ENCODE results near the gene ASXL1.
A peak's percentile ranks its signal among the peaks of the same experiment; 100 is the strongest.
"Not testable (repeated sequence)": the region's sequence is repeated elsewhere in the genome, so short reads cannot be mapped to it uniquely, and the experiment has no call there.

The ASXL1 gene

DNA sequence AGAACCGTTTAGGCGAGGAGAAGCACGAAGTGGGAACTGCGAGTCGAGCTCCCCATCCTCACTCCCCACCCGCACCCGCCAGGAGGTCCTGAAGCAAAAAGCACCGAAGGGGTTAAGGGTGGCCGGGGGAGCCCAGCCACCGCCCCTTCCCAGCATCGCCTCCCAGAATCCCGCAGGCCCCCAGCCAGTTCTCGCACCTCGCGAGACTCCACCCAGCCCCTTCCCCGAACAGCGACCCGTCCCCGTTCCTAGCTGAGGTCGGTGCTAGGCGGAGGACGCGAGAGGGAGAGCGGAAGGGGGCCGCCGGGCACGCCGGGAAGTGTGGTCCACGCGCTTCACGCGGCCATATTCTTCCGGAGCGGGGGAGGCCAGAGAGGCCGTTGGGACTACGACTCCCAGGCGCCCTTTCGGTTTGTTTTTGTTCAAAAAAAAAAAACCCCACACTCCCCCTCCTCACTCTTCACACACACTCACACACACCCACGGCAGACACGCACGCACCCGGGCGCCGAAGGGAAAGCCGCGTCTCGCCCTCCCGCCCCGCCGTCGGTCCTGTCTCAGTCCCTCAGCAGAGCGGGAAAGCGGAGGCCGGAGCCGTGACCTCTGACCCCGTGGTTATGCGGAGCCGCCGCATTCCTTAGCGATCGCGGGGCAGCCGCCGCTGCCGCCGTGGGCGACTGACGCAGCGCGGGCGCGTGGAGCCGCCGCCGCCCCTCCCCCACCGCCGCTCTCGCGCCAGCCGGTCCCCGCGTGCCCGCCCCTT, at the start of gene ASXL1:
Gene ASXL1, plus strand, starts transcription at position 463 of the 763 bp plus-strand sequence. CDS start 445 bp downstream, outside the sequence.
- peak; percentile 92 for DNase-seq

DNA sequence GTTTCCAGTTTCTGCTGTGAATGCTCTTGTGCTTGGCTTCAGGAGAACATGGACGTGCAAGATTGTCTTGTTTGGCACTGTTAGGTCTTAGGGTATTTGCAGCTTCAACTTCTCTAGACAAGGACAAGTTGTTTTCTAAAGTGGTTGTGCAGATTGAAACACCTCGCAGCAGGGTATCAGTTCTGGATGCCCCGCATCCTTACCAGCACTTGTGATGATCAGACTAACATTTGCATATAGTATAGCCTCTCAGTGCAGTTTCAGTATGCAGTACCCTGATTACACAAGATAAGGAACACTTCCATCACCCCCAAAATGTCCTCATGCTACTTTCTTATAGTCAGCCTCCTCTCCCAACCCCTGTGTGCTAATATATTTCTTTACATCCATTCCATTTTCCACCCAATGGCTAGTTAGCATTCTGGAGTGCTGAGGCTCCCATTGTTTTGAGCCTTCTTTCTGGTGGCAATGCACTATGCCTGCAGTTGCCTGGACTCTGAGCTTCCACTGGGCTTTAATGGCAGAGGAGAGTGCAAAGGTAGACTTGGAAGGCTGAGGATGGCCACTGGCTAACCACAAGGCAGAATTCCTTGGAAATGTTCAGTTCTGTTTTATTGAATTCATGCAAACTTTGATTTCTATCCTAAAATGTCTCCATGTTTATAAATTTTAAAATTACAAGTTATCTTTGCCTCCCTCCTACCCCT, 45.3 kb upstream of the ASXL1 start:
- DNase-seq, result no peak

DNA sequence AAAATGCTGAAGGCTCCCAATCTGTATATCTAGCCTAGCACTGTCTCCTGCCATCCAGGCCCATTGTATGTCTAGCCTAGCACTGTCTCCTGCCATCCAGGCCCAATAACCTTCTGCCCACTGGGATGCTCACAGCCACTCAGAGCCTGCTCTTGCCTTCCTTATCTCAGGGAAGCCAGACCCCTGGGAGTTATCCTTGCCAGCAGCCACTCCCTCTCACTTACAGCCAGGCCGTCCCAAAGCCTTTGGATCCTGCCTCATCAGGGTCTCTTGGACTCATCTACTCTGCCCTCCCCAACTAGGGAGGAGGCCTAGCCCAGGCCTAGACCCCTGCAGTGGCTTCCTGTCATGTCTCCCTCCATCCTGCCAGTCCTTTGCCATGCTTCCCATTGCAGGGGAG, 43.4 kb upstream of the ASXL1 start:
- no peak for DNase-seq

DNA sequence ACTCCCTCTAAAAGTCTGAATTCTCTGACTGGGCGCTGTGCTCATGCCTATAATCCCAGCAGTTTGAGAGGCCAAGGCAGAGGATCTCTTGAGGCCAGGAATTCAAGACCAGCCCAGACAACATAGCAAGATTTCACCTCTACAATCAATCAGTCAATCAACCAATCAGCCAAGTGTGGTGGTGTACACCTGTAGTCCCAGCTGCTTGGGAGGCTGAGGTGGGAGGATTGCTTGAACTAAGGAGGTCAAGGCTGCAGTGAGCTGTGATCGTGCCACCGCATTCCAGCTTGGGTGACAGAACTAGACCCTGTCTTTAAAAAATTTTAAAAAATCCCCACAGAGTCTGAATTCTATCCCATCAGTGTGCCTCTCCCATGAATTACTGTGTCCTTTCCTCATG, 42.7 kb upstream of the ASXL1 start:
- no peak for DNase-seq

DNA sequence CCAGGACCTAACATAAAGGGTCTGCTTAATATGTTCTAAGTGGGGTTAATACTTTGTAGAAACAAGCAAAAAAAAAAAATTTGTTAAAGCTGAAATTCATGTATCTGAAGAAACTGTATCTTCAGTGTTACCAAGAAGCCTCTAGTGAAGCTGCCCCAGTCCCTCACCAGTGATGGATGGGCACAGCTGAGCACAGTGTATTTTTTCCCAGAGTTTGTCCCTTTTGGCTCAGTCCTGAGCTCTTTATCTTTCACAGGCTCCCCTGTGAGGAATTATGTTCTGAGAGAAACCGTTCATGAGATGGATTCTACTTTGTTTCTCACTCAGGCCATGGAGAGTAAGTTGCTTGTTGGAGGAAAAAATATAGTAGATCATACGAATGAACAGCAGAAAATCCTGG, 42.2 kb upstream of the ASXL1 start:
- DNase-seq, result no peak

DNA sequence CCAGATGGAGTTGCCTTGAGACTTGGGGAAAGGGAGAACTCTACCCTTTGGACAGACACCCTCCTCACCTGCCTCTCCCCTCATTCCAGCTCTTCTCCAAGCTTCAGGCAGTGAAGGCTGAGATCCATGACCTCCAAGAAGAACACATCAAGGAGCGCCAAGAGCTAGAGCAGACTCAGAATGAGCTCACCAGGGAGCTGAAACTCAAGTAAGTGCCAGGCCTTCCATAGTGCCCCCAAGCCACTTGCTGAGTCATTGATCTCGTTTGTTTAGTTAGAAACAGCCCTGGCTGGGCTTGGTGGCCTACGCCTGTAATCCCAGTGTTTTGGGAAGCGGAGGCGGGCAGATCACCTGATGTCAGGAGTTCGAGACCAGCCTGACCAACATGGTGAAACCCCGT, 41.5 kb upstream of the ASXL1 start:
- no peak for DNase-seq

DNA sequence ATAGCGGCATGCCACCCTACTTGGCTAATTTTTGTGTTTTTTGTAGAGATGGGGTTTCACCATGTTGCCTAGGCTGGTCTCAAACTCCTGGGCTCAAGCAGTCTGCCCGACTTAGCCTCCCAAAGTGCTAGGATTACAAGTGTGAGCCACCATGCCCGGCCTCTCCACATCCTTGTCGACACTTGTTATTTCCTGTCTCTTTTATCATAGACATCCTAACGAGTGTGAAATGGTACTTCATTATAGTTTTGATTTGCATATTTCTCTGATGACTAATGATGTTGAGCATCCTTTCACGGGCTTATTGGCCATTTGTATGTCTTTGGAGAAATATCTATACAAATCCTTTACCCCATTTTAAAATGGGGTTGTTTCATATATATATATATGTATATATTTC, 39.0 kb upstream of the ASXL1 start:
- no peak for DNase-seq

DNA sequence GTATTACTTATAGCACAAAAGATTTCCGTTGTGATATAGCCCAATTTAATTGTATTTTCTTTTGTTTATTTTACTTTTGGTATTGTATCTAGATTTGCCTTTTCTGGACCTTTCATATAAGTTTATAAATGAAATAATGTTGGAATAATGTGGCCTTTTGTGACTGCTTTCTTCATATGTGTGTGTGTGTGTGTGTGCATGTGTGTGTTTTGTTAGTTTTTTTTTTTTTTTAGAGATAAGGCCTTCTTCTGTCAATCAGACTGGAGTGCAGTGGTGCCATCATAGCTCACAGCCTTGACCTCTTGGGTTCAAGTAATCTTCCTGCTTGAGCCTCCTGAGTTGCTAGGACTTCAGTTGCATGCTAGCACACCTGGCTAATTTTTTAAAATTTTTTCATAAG, 37.8 kb upstream of the ASXL1 start:
- DNase-seq, result no peak

DNA sequence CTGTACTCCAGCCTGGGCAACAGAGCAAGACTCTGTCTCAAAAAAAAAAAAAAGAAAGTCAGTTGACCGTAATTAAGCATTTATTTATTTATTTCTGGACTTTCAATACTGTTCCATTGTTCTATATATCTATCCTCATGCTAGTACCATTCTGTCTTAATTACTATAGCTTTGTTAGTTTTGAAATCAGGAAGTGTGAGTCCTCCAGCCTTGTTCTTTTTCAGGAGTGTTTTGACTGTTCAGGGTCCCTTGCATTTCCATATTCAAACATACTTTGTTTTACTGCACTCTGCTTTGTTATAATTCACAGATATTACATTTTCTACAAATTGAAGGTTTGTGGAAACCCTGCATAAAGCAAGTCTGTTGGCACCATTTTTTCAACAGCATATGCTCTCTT, 36.7 kb upstream of the ASXL1 start:
- DNase-seq, result no peak

DNA sequence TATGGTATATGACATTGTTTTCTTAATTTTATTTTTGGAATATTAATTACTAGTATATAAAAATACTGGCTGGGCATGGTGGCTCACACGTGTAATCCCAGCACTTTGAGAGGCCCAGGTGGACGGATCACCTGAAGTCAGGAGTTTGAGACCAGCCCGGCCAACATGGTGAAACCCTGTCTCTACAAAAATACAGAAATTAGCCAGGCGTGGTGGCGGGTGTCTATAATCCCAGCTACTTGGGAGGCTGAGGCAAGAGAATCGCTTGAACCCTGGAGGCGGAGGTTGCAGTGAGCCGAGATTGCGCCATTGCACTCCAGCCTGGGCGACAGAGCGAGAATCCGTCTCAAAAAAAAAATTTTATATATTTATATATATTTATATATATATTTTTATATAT, 35.9 kb upstream of the ASXL1 start:
- not testable (repeated sequence) for DNase-seq

DNA sequence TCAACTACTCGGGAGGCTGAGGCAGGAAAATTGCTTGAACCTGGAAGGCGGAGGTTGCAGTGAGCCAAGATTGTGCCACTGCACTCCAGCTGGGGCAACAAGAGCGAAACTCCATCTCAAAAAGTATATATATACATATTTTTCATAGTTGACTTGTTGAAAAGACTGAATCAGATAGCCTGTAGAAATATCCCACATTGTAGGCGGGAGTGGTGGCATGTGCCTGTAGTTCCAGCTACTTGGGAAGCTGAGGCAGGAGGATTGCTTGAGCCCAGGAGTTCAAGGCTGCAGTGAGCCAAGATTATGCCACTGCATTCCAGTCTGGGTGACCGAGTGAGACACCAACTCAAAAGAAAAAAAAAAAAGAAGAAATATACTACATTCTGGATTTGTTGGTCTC, 34.4 kb upstream of the ASXL1 start:
- DNase-seq, result not testable (repeated sequence)

DNA sequence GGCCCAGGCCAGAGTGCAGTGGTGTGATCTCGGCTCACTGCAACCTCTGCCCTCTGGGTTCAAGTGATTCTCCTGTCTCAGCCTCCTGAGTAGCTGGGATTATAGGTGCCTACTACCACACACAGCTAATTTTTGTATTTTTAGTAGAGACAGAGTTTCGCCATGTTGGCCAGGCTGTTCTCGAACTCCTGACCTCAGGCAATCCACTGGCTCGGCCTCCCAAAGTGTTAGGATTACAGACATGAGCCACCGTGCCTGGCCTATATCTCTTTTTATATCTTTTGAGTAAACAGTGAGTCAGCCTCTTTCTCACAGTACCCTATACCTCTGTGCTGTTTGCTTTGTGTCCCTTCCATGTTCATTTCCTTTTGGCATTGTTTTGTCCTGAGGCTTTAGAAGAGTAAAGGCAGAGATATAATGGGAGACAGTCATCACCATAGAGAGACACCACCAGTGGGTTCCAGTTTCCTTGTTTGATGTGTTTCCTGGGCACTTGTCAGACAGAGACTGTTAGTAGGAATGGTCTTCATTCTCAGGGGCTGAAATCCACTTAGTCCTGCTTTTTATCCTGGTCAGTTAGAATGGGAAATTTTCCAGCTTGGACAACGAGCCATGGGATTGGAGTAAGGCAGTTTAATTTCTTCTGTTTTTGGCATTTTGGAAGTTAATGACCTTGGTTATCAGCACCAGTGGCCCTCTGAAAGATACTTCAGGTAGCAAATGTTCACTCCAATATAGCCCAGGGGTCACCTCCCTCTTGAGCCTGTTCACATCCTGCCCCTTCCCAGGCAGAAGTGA, 32.2 kb upstream of the ASXL1 start:
- no peak for DNase-seq

DNA sequence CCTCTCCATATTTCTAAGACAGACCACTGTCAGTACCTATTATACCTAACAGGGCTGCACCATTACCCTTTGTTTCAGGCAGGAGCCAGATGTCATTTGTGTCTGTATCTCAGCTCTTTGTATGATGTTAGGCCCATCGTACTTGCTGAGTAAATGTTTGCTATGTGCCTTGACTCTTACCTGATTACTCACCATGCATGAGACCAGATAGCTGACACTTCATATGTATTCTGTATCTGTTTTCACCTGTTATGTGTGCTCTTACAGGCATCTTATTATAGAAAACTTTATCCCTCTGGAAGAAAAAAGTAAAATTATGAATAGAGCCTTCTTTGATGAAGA, 31.7 kb upstream of the ASXL1 start:
- DNase-seq, result no peak

DNA sequence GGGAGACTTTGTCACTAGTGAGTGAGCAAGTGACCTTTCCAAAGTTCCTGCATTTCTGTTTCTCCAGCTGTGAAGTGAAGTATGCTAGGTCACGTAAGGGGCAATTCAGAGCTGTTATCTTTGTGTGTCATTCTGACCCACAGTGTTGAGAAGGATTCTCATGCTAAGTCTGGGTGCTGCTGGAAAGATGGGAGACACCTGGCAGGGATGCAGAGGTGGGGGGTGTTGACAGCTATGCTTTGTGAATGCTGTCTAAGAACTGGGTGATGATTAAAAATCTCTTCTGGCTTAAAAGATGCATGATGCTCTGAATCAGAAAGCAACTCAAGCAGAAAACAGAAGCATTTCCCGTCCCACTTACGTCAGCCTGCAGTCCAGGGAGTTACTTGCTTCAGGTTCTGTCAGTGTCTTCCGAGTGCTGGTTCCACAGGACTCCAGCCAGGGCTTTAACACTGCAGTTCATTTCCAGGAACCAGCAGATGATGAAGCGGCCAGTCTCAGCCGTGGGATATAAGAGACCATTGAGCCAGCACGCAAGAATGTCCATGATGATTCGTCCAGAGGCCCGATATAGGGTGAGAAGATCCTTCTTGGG, 30.9 kb upstream of the ASXL1 start:
- DNase-seq, result no peak

DNA sequence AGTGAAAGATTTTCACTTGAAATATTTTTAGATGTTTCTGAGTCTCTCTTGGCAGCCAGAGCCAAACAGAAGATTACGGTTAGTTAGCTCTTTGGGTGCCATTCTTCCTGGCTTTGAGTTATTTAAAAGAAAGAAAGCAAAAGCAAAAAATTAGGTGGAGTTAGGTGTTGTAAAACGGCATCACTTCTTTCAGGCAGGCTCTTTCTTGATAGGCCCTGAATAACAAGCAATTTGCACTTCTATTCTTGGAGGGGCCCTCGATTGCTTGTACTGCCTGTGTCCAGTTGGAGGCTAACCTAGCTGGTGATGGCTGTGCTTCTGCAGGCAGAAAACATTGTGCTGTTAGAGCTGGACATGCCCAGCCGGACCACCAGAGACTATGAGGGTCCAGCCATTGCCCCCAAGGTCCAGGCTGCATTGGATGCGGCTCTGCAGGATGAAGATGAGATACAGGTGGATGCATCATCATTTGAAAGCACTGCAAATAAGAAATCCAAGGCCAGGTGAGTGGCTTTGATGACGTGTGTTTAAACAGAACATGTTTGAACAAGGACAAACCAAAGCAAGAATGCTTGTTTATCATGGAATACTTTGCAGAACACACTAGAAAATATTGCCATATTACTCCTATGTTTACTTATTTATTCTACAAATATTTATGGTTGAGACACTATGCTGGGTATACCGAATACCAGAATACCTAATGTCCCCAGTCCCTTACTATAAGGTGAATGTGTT, 28.1 kb upstream of the ASXL1 start:
- no peak for DNase-seq

DNA sequence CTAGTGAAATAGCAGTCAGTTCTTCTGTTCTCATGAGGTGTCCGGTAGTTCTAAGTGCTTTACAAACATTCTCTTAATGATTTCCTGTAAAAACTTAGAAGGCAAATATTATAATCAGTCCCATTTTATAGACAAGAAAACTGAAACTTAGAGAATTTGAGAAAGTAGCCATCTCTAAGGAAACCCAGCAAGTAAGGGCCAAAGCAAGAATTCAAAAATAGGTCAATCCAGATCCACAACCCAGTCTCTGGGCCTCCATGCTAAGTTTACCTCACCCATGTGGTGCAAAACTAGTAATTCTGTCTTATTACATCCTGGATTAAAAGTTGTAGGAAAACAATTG, 27.6 kb upstream of the ASXL1 start:
- DNase-seq, result no peak

DNA sequence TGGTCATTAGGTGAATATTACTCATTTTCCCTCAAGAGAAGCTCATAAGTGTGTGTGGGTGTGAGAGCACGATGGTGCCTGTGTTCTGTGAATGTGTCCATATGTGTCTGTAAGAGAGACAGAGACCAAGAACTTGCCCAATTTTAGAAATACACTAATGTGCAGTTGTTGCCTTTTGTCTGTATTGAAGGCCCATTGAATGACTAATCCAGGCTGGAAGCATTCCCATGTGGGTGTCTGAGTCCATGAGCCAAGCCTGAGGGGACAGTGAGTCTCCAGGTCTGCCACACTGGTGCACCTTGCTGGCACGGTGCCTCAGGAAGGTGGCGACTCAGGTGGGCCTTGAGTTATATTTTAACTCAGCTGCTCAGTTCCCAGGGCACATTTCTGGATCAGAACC, 25.5 kb upstream of the ASXL1 start:
- DNase-seq, result no peak

DNA sequence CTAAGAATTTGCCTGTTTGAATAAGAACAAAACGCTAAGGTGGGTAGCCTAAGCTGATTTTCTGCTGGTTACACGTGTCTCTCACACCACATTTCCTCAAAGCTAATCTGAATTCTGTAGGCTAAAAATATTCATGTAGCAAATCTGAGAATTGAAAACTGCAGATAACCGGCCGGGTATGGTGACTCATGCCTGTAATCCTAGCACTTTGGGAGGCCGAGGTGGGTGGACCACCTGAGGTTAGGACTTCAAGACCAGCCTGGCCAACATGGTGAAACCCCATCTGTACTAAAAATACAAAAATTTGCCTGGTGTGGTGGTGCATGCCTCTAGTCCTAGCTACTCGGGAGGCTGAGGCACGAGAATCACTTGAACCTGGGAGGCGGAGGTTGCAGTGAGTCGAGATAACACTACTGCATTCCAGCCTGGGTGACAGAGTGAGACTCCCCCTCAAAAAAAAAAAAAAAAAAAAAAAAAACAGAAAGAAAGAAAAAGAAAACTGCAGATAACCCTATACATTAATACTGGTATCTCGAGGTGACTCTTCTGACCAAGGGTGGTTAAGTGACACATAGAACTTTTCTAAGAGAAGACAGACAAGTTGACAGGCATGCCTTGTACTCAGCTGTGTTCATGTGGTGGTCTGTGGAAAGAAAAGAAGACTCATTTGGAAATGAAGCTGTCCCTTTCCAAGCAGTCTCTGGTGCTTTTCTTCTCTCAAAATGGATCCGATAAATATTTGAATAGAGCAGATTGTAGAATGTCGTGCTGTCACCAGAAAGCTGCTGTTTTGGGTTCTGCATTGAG, 24.7 kb upstream of the ASXL1 start:
- DNase-seq, result no peak

DNA sequence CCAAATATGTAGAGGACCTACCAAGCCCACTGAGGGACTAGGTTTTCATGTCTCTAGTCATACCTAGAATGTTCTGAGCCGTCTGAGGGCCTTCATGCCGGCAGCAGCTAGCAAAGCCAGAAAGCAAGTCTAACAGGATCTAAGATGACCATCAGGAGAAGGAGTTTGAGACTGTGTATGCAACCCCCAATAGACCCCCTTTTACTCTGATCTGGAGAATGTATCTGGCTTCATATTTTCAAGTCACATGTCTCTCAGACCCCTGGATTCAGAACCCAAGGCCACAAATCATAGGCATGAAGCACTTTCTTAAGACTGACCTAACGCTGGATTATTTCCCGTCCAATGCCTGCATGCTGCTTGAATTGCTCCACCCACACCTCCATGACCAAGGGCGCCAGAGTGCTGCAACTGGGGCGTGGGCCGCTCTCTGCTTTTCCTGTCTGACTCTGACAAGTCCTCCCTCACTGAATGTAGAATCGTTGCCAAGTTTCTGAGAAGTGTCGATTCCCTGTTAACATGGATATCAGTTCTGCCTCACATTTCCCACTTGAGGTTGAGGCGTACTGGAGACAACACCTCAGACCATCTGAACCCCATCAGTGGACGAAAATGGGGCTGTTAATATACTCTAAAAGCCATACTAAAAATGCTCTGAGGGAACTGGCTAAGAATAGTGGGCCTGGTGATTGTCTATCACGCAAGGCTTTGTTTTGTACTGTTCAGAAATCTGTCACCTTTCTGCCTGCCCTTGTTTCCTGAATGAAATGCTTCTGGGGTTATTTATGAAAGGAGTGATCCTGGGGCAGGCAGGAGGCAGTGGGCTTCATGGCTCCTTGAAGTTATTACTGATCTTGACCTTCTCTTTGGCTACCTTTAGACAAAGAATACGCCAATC, 23.9 kb upstream of the ASXL1 start:
- no peak for DNase-seq

DNA sequence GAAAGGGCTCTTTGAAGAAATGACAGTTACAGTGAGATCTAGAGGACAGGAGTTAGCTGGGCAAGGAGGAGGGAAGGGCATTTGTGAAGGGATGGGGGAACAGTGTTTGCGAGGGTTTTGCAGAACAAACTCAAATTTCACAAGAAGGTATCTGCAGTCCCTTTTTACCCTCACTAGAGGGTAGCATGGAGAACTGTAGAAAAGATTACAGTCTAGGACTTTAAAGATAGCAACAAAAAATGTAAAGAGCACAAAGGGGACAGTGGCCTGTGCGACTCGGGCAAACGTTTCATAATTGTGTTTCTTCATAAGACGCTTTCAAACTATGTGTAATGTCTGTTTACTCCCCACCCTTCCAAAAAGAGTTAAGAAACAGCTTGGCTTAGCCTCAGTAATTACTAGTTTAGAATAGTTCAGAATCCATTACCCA, 21.2 kb upstream of the ASXL1 start:
- no peak for DNase-seq
